ENCODE results near the gene PARN. TPM values are rescaled to one million over a fixed set of nuclear protein-coding genes. Genes with fewer than 3 reads are reported as not detected.

The PARN gene
- polyA plus RNA-seq, 3 donors from 2014 or later = 36.3 to 60.4 (median 52.9) TPM

- Mint-ChIP-seq H3K27me3 (ENCODE audit: low read depth in 3 of 3) (peaks cover 0 to 3% (median 0%) of the 10 kb centered on the region in 3 donors), H3K4me3 (no peak overlapping the region), H3K36me3 (no peaks in the 10 kb centered on the region), H3K27ac (no peak overlapping the region), H3K9me3 (no peaks in the 10 kb centered on the region), H3K4me1 (no peaks in the 10 kb centered on the region)
- no peak for DNase-seq
Observed at GRCh38 chr16:14388243-14388642, 241.8 kb downstream of the PARN start.

DNA sequence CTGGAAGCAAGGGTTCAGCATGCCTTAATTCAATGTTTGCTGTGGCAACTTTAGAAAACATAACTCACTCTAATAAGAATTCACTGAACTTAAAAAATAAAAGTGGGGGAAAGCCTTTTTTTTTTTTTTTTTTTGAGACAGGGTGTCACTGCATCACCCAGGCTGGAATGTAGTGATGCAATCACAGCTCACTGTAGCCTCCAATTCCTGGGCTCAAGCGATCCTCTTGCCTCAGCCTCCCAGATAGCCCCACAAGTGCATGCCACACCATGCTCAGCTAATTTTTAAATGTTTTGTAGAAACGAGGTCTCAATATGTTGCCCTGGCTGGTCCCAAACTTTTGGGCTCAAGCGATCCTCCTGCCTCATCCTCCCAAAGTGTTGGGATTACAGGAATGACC, 243.9 kb downstream of the PARN start:
- Mint-ChIP-seq H3K27ac (no peak overlapping the region), H3K27me3 (ENCODE audit: low read depth in 3 of 3) (peaks cover 0 to 5% (median 0%) of the 10 kb centered on the region in 3 donors), H3K9me3 (no peaks in the 10 kb centered on the region), H3K36me3 (no peaks in the 10 kb centered on the region), H3K4me1 (no peaks in the 10 kb centered on the region), H3K4me3 (no peak overlapping the region)
- DNase-seq = no peak

Other genes starting within 250 kb of the PARN start
- gene BFAR, start 2.7 kb upstream of the PARN start, polyA plus RNA-seq = 10 to 100 TPM; 33.7 to 48.0 (median 44.2) TPM
- gene PLA2G10, start 64.0 kb upstream of the PARN start, polyA plus RNA-seq = not detected
- not detected for gene NPIPA3, start 73.2 kb upstream of the PARN start, polyA plus RNA-seq
- not detected for gene NPIPA2, start 112.3 kb upstream of the PARN start, polyA plus RNA-seq
- 10 to 100 TPM; 34.0 to 63.8 (median 40.2) TPM for gene NOMO1, start 203.5 kb upstream of the PARN start, polyA plus RNA-seq

Measured in immature natural killer cell (primary cell).